LNCaP clone FGC (cell line): Measurements from ENCODE around the gene ACOT7.
"Not testable (repeated sequence)": the region's sequence is repeated elsewhere in the genome, so short reads cannot be mapped to it uniquely, and the experiment has no call there.

Experiments
- DNase-seq: peaks from one replicate; pipeline ENCODE4 v3.0.0-alpha.2; 2011; ENCODE audit warnings: low read depth
- H3K4me3 ChIP-seq: 2 replicates; pipeline ENCODE4 v1.5.1; 2011; ENCODE audit warnings: mild to moderate bottlenecking, low read depth, low read length, control low read depth
- CTCF ChIP-seq: IDR thresholded peaks from 2 replicates; pipeline ENCODE4 v1.5.1; 2012; ENCODE audit warnings: mild to moderate bottlenecking; ENCODE audit not compliant: control insufficient read depth, insufficient read depth; ENCODE audit errors: extremely low read depth

The ACOT7 gene

GRCh38 chr1:6393400-6394187, at the start of gene ACOT7:
ACOT7 (minus strand) TSS chr1:6393767; CDS start chr1:6393399, 368 bp downstream.
- TF ChIP-seq CTCF = peak; percentile 9; the same call in 1 of the 2 replicates
- H3K4me3 ChIP-seq = peak within 1 kb of the TSS; percentile 67
- DNase-seq = peak; percentile 70

GRCh38 chr1:6441586-6441985, 48.0 kb upstream of the ACOT7 start:
- H3K4me3 ChIP-seq = no peak overlapping the region
- DNase-seq = no peak
- no peak for TF ChIP-seq CTCF

- DNase-seq = no peak
- TF ChIP-seq CTCF = peak; percentile 16; the same call in 1 of the 2 replicates
- no peak overlapping the region for H3K4me3 ChIP-seq
Measured at GRCh38 chr1:6440198-6441126, 46.9 kb upstream of the ACOT7 start.

GRCh38 chr1:6438047-6438525, 44.5 kb upstream of the ACOT7 start:
- DNase-seq = no peak
- H3K4me3 ChIP-seq = no peak overlapping the region
- TF ChIP-seq CTCF = peak; percentile 86

GRCh38 chr1:6437012-6437700, 43.6 kb upstream of the ACOT7 start:
- not testable (repeated sequence) for H3K4me3 ChIP-seq, DNase-seq
- TF ChIP-seq CTCF = peak; percentile 50

GRCh38 chr1:6436277-6436676, 42.7 kb upstream of the ACOT7 start:
- DNase-seq, H3K4me3 ChIP-seq: not testable (repeated sequence)

GRCh38 chr1:6435547-6435946, 42.0 kb upstream of the ACOT7 start:
- H3K4me3 ChIP-seq = no peak overlapping the region
- no peak for DNase-seq
- TF ChIP-seq CTCF = no peak
